Measurements from ENCODE around the gene EPB42. TPM values are rescaled to one million over a fixed set of nuclear protein-coding genes. Genes with fewer than 3 reads are reported as not detected.

EPB42 gene
- total RNA-seq, 2 experiments from 2014 or later: not detected

GRCh38 chr15:43186003-43186353 lies 34.8 kb downstream of the EPB42 start:
- intact Hi-C loops (cut with DNase I, micrococcal nuclease): loop anchor here (2.0 to 10.0 kb wide), 2 partner anchors 79 to 261 kb away; partner anchors contain the start of genes TTBK2 (in 1 of the 2) and UBR1 (in 1 of the 2)
- H3K9me3 Mint-ChIP-seq: no peaks in the 10 kb centered on the region
- peaks cover 59% of the 10 kb centered on the region for H3K36me3 Mint-ChIP-seq (ENCODE audit: low read depth)
- peaks cover 23% of the 10 kb centered on the region for H3K4me1 ChIP-seq (ENCODE audit: insufficient read depth, low read length)
- no peaks in the 10 kb centered on the region for H3K27me3 ChIP-seq (ENCODE audit: control insufficient read depth in 1 of 2, insufficient read depth in 2 of 2, low read length in 2 of 2)
- peak overlapping the region; percentile 96 for H3K4me3 Mint-ChIP-seq
- peak overlapping the region; percentile 89 to 91 for H3K27ac ChIP-seq (ENCODE audit: low read depth in 1 of 2, low read length in 2 of 2)
- no peak for DNase-seq
- ChIA-PET POLR2A (interaction anchor here (1.6 to 2.2 kb wide), 5 partner anchors 17 to 99 kb away, joined by 3 to 11 read pairs (median 7); partner anchors contain the start of genes TMEM62 and UBR1), CTCF (interaction anchor here (0.7 to 1.1 kb wide), 2 partner anchors 39 to 100 kb away, joined by 3 read pairs; no protein-coding TSS in a partner anchor)
- H3K9me3 ChIP-seq (ENCODE audit: control insufficient read depth in 1 of 2, insufficient read depth in 1 of 2, low read length in 2 of 2): no peaks in the 10 kb centered on the region
- H3K27ac Mint-ChIP-seq: peak overlapping the region; percentile 98
- H3K4me1 Mint-ChIP-seq (ENCODE audit: low read depth): peaks cover 49% of the 10 kb centered on the region
- no peak for TF ChIP-seq CTCF (IDR thresholded peaks at IDR 0.05)
- no peaks in the 10 kb centered on the region for H3K27me3 Mint-ChIP-seq
- peak overlapping the region; percentile 71 for H3K4me3 ChIP-seq (ENCODE audit: low read length)
- no peak for ATAC-seq (ENCODE audit: poor library complexity)
- H3K36me3 ChIP-seq (ENCODE audit: insufficient read depth, low read length): peaks cover 28% of the 10 kb centered on the region

- CTCF ChIA-PET: interaction anchor here (1.1 kb wide), 1 partner anchor 40 kb away, joined by 3 read pairs; no protein-coding TSS in a partner anchor
- Histone ChIP-seq H3K9me3 (ENCODE audit: control insufficient read depth in 1 of 2, insufficient read depth in 1 of 2, low read length in 2 of 2) (no peaks in the 10 kb centered on the region), H3K36me3 (ENCODE audit: insufficient read depth, low read length) (peaks cover 22% of the 10 kb centered on the region), H3K27ac (ENCODE audit: low read depth in 1 of 2, low read length in 2 of 2) (peak within 1 kb of the TSS; percentile 89 to 91), H3K4me3 (ENCODE audit: low read length) (peak within 1 kb of the TSS; percentile 71), H3K27me3 (ENCODE audit: control insufficient read depth in 1 of 2, insufficient read depth in 2 of 2, low read length in 2 of 2) (no peaks in the 10 kb centered on the region), H3K4me1 (ENCODE audit: insufficient read depth, low read length) (peaks cover 23% of the 10 kb centered on the region)
- intact Hi-C loops (cut with DNase I, micrococcal nuclease): loop anchor here (1.0 to 10.0 kb wide), 3 partner anchors 52 to 261 kb away; partner anchors contain the start of genes TMEM62 (in 1 of the 2), TTBK2 (in 1 of the 2) and UBR1 (in 1 of the 2)
- ATAC-seq (ENCODE audit: poor library complexity) (peak; percentile 77), DNase-seq (peak; percentile 71 to 96 (median 84))
- H3K27ac Mint-ChIP-seq: peak within 1 kb of the TSS; percentile 98
- peaks cover 53% of the 10 kb centered on the region for H3K36me3 Mint-ChIP-seq (ENCODE audit: low read depth)
- no peaks in the 10 kb centered on the region for H3K27me3 Mint-ChIP-seq
- POLR2A ChIA-PET: interaction anchor here (1.0 to 2.2 kb wide), 6 partner anchors 9 to 100 kb away, joined by 3 to 11 read pairs (median 6); partner anchors contain the start of genes TMEM62 and UBR1
- H3K4me3 Mint-ChIP-seq: peak within 1 kb of the TSS; percentile 96
- TF ChIP-seq CTCF (IDR thresholded peaks at IDR 0.05): peak; percentile 47
- H3K4me1 Mint-ChIP-seq (ENCODE audit: low read depth): peaks cover 43% of the 10 kb centered on the region
- no peaks in the 10 kb centered on the region for H3K9me3 Mint-ChIP-seq
Observed at GRCh38 chr15:43185157-43186002, 35.4 kb downstream of the EPB42 start, which contains the start of gene CCNDBP1. Gene CCNDBP1, plus strand, starts transcription at chr15:43185403. Its CDS starts 96 bp downstream, at chr15:43185499.

- no peaks in the 10 kb centered on the region for H3K9me3 Mint-ChIP-seq
- CTCF ChIA-PET: interaction anchor here (0.6 to 1.1 kb wide), 3 partner anchors 41 to 168 kb away, joined by 3 read pairs; no protein-coding TSS in a partner anchor
- H3K4me3 Mint-ChIP-seq: peak overlapping the region; percentile 96
- H3K9me3 ChIP-seq (ENCODE audit: control insufficient read depth in 1 of 2, insufficient read depth in 1 of 2, low read length in 2 of 2): no peaks in the 10 kb centered on the region
- intact Hi-C loops (cut with DNase I, micrococcal nuclease): loop anchor here (1.0 to 10.0 kb wide), 4 partner anchors 51 to 1983 kb away; partner anchors contain the start of genes TMEM62 (in 1 of the 2), TTBK2 (in 1 of the 2) and UBR1 (in 1 of the 2)
- H3K27me3 ChIP-seq (ENCODE audit: control insufficient read depth in 1 of 2, insufficient read depth in 2 of 2, low read length in 2 of 2): no peaks in the 10 kb centered on the region
- H3K4me3 ChIP-seq (ENCODE audit: low read length): peak overlapping the region; percentile 71
- peaks cover 23% of the 10 kb centered on the region for H3K4me1 ChIP-seq (ENCODE audit: insufficient read depth, low read length)
- TF ChIP-seq CTCF (IDR thresholded peaks at IDR 0.05): no peak
- peaks cover 48% of the 10 kb centered on the region for H3K36me3 Mint-ChIP-seq (ENCODE audit: low read depth)
- no peaks in the 10 kb centered on the region for H3K27me3 Mint-ChIP-seq
- H3K27ac Mint-ChIP-seq: peak overlapping the region; percentile 98
- peak overlapping the region; percentile 89 to 91 for H3K27ac ChIP-seq (ENCODE audit: low read depth in 1 of 2, low read length in 2 of 2)
- POLR2A ChIA-PET: interaction anchor here (1.0 to 2.2 kb wide), 5 partner anchors 10 to 911 kb away, joined by 3 to 11 read pairs (median 4); partner anchors contain the start of gene UBR1
- H3K4me1 Mint-ChIP-seq (ENCODE audit: low read depth): peaks cover 38% of the 10 kb centered on the region
- peak in 1 of 14 experiments; percentile 12 for DNase-seq
- H3K36me3 ChIP-seq (ENCODE audit: insufficient read depth, low read length): peaks cover 14% of the 10 kb centered on the region
- ATAC-seq (ENCODE audit: poor library complexity): no peak
Observed at GRCh38 chr15:43184407-43185124, 36.3 kb downstream of the EPB42 start.

Measured in CD4-positive, alpha-beta T cell (primary cell).